GM23248 (cell line): ENCODE results near the gene HDAC9.

ENCODE experiments used
- EZH2 ChIP-seq: fragments of 200-600 bp; sonication (generic); IDR thresholded peaks from 2 replicates; pipeline ENCODE4 v1.6.1; 2018; ENCODE audit warnings: antibody characterized with exemption, mild to moderate bottlenecking; ENCODE audit not compliant: insufficient read depth, poor library complexity, severe bottlenecking
- EZH2phosphoT487 ChIP-seq: fragments of 200-600 bp; sonication (generic); IDR thresholded peaks from 2 replicates; pipeline ENCODE4 v1.6.1; 2018; ENCODE audit warnings: antibody characterized with exemption, moderate library complexity, mild to moderate bottlenecking, low read depth; ENCODE audit not compliant: insufficient read depth

GRCh38 chr7:18570890-18571478 lies 75.4 kb downstream of the HDAC9 start:
- TF ChIP-seq EZH2 = no peak
- no peak for TF ChIP-seq EZH2phosphoT487
